ENCODE measurements around the gene TCF7L1.

DNA sequence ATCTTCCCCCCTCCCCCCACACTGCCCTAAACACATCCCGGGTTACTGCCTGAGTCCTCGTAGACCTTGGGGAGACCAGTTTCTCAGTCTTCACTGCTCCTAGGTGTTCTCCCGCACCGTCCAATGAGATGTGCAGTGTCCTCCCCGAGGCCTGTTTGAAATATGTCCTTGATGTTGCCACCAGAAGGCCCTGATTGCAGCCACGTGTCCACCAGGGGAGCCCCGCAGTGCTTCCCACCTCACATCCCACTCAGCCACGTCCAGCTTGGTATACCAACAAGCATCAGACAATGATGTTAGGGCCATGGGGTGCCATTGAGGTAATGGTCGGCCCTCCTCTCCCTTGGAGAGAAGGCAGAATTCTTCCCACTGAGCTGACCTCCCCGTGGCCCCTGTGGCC, 38.7 kb downstream of the TCF7L1 start:
- TF ChIP-seq POLR2A (IDR thresholded peaks at IDR 0.05), result no peak
- TF ChIP-seq, protein P1, sequence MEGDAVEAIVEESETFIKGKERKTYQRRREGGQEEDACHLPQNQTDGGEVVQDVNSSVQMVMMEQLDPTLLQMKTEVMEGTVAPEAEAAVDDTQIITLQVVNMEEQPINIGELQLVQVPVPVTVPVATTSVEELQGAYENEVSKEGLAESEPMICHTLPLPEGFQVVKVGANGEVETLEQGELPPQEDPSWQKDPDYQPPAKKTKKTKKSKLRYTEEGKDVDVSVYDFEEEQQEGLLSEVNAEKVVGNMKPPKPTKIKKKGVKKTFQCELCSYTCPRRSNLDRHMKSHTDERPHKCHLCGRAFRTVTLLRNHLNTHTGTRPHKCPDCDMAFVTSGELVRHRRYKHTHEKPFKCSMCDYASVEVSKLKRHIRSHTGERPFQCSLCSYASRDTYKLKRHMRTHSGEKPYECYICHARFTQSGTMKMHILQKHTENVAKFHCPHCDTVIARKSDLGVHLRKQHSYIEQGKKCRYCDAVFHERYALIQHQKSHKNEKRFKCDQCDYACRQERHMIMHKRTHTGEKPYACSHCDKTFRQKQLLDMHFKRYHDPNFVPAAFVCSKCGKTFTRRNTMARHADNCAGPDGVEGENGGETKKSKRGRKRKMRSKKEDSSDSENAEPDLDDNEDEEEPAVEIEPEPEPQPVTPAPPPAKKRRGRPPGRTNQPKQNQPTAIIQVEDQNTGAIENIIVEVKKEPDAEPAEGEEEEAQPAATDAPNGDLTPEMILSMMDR (IDR thresholded peaks at IDR 0.05), result no peak

Data from right lobe of liver (tissue), 4 donors.